Hepatocyte (in vitro differentiated cells): Measurements from ENCODE around the gene BNIP5. TPM values are rescaled to one million over a fixed set of nuclear protein-coding genes. Genes with fewer than 3 reads are reported as not detected.

Experiments
- DNase-seq: peaks from one replicate; pipeline ENCODE4 v3.0.0-alpha.2; 2016; ENCODE audit warnings: low spot score
- H2AFZ ChIP-seq: fragments of 200-600 bp; sonication (generic); 2 replicates; pipeline ENCODE4 v1.6.0; 2016; ENCODE audit warnings: antibody characterized with exemption, mild to moderate bottlenecking
- H3K27ac ChIP-seq: fragments of 200-600 bp; sonication (generic); 2 replicates; pipeline ENCODE4 v1.5.1; 2016; ENCODE audit warnings: mild to moderate bottlenecking
- H3K27me3 ChIP-seq: fragments of 200-600 bp; sonication (generic); 2 replicates; pipeline ENCODE4 v1.6.1; 2016
- H3K36me3 ChIP-seq: fragments of 200-600 bp; sonication (generic); replicated peaks from 2 replicates; pipeline ENCODE4 v1.5.1; 2016; ENCODE audit warnings: low read depth; ENCODE audit not compliant: insufficient read depth
- H3K4me1 ChIP-seq: fragments of 200-600 bp; sonication (generic); 2 replicates; pipeline ENCODE4 v1.5.1; 2016; ENCODE audit warnings: mild to moderate bottlenecking, moderate library complexity; ENCODE audit not compliant: insufficient read depth
- H3K4me2 ChIP-seq: fragments of 200-600 bp; sonication (generic); 2 replicates; pipeline ENCODE4 v1.6.0; 2016
- H3K4me3 ChIP-seq: fragments of 200-600 bp; sonication (generic); 2 replicates; pipeline ENCODE4 v1.5.1; 2016; ENCODE audit warnings: mild to moderate bottlenecking
- H3K79me2 ChIP-seq: fragments of 200-600 bp; sonication (generic); 2 replicates; pipeline ENCODE4 v1.6.0; 2017; ENCODE audit warnings: mild to moderate bottlenecking
- H3K9me2 ChIP-seq: fragments of 200-600 bp; sonication (generic); replicated peaks from 2 replicates; pipeline ENCODE4 v1.6.0; 2017; ENCODE audit warnings: mild to moderate bottlenecking; ENCODE audit not compliant: insufficient read depth
- H3K9me3 ChIP-seq: fragments of 200-600 bp; sonication (generic); 2 replicates; pipeline ENCODE4 v1.5.1; 2016; ENCODE audit warnings: low read depth, mild to moderate bottlenecking
- H4K20me1 ChIP-seq: fragments of 200-600 bp; sonication (generic); 2 replicates; pipeline ENCODE4 v1.6.0; 2016; ENCODE audit warnings: mild to moderate bottlenecking; ENCODE audit not compliant: insufficient read depth, poor library complexity, severe bottlenecking
- EZH2 ChIP-seq: fragments of 200-600 bp; sonication (generic); IDR thresholded peaks from 2 replicates; pipeline ENCODE4 v1.6.1; 2016; ENCODE audit warnings: antibody characterized with exemption, mild to moderate bottlenecking, borderline replicate concordance
- EZH2phosphoT487 ChIP-seq: fragments of 200-600 bp; sonication (generic); IDR thresholded peaks from one replicate; pipeline ENCODE4 v1.6.1; 2018; ENCODE audit warnings: antibody characterized with exemption, mild to moderate bottlenecking, low read depth, moderate library complexity; ENCODE audit not compliant: unreplicated experiment, severe bottlenecking
- WGBS: methylation state at CpG from one replicate; pipeline ENCODE4 v1.1.6; 2016; ENCODE audit warnings: low lambda C conversion rate; ENCODE audit errors: missing lambda C conversion rate; 5-methylcytosine and 5-hydroxymethylcytosine counted together
- polyA plus RNA-seq: library from polyadenylated mRNA; unstranded; fragments of >200 nt; fragmentation: Nextera tagmentation; extraction: Ambion mirVana; gene quantifications from 2 replicates; pipeline ENCODE4 v1.2.1, GENCODE V29; 2016
- total RNA-seq: library from RNA; depleted of rRNA; stranded (reverse); fragments of >200 nt; gene quantifications from 2 replicates; pipeline ENCODE4 v1.2.3, GENCODE V29; 2014
- TF ChIP-seq, protein P1 (sequence below): fragments of 200-600 bp; sonication (generic); IDR thresholded peaks from 2 replicates; pipeline ENCODE4 v1.5.1; 2016; ENCODE audit warnings: antibody characterized with exemption, mild to moderate bottlenecking; ENCODE audit not compliant: poor library complexity

The BNIP5 gene
- total and polyA plus RNA-seq, 2 experiments from 2014 or later, result 28.1 to 29.1 TPM

DNA sequence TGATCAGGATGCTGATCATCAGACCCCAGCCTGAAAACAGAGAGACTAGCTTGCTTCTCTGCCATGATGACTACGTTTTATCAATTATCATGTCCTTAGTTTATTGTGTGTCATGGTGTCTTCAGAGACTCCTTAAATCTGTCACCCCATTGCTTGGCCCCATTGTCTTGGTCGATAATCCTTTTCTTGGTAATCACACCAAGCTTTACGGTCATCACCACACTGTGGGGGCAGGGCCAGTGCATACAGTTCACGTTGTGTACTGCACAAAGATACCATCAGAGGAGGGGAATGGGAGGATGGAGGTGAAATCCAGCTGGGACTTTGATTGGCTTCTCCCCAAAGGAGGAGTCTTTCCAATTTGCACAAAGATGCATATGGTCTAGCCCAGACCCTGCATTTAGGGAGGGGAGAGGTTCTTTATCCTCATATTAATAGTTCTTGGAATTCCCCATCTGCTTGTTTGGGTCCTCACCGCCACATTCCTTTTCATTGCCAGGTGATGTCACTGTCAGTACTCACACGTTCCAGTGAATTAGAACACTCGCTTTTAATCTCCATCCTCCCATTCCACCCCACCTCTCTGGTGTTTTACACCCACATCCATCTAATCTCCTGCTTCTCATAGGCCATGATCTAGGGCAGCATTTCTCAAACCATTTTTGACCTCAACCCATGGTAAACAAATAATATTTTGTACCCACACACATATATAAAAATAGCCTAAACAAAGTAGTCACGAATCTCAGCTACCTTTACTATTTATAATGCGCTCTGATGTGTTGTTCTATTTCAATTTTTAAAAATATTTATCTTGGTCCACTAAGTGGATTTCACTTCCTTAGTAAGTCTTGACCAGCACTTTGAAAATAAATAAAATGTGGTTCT is 45.1 kb upstream of the BNIP5 start:
- Histone ChIP-seq H3K36me3 (no peaks in the 10 kb centered on the region), H3K4me1 (no peaks in the 10 kb centered on the region), H4K20me1 (no peaks in the 10 kb centered on the region), H3K79me2 (no peaks in the 10 kb centered on the region), H3K4me3 (no peak overlapping the region), H3K27me3 (no peaks in the 10 kb centered on the region), H3K9me2 (no peaks in the 10 kb centered on the region), H2AFZ (no peak overlapping the region), H3K4me2 (no peak overlapping the region), H3K27ac (no peak overlapping the region), H3K9me3 (no peaks in the 10 kb centered on the region)
- no peak for TF ChIP-seq EZH2
- TF ChIP-seq EZH2phosphoT487, result no peak
- TF ChIP-seq, protein P1, sequence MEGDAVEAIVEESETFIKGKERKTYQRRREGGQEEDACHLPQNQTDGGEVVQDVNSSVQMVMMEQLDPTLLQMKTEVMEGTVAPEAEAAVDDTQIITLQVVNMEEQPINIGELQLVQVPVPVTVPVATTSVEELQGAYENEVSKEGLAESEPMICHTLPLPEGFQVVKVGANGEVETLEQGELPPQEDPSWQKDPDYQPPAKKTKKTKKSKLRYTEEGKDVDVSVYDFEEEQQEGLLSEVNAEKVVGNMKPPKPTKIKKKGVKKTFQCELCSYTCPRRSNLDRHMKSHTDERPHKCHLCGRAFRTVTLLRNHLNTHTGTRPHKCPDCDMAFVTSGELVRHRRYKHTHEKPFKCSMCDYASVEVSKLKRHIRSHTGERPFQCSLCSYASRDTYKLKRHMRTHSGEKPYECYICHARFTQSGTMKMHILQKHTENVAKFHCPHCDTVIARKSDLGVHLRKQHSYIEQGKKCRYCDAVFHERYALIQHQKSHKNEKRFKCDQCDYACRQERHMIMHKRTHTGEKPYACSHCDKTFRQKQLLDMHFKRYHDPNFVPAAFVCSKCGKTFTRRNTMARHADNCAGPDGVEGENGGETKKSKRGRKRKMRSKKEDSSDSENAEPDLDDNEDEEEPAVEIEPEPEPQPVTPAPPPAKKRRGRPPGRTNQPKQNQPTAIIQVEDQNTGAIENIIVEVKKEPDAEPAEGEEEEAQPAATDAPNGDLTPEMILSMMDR, result no peak
- no peak for DNase-seq
- WGBS, result 74% methylated on average over 9 of the region's 9 CpGs

DNA sequence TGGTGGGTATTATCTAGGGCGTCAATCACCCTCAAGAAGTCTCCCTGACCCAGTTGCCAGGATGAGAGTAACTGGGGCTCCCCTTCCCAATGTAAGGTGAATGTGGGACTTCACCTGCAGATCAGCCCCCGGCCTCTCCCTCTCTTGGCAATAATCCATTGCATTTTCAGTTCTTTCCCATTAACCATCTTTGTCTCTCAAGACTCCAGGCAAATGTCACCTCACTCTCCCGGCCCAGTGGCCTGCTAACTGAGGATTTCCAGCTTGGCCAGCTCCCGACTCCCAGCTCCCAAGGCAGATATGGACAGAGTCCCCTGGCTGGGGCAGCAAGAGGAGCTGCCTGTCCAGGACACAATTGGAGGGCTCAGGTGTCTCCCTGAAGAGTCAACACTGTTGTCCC is 43.5 kb upstream of the BNIP5 start:
- no peak for TF ChIP-seq EZH2phosphoT487
- H3K27ac ChIP-seq, result no peak overlapping the region
- H3K4me3 ChIP-seq, result no peak overlapping the region
- H3K9me2 ChIP-seq, result no peaks in the 10 kb centered on the region
- H3K9me3 ChIP-seq, result no peaks in the 10 kb centered on the region
- no peaks in the 10 kb centered on the region for H3K79me2 ChIP-seq
- no peak for DNase-seq
- H3K36me3 ChIP-seq, result no peaks in the 10 kb centered on the region
- no peaks in the 10 kb centered on the region for H3K4me1 ChIP-seq
- H4K20me1 ChIP-seq, result no peaks in the 10 kb centered on the region
- no peaks in the 10 kb centered on the region for H3K27me3 ChIP-seq
- no peak overlapping the region for H3K4me2 ChIP-seq
- 86% methylated on average over 4 of the region's 4 CpGs for WGBS
- H2AFZ ChIP-seq, result no peak overlapping the region

DNA sequence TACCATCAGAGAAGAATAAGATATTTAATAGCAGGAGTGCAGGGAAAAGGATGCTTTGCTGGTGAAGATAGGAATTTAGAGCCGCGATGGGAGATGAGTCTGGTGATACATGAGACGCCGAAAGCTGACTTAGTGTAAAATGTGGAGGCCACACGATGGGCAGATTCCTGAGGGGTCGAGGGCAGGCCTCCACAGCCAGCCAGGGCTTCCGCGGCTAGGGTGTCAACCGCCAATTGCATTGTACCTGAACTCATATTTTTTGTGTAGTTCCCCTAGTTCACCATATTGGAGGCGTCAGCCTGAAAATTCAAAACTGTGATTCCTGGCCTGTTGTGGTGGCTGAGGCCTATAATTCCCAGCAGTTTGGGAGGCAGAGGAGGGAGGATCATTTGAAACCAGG is 42.2 kb upstream of the BNIP5 start:
- Histone ChIP-seq H3K4me2 (no peak overlapping the region), H3K4me1 (no peaks in the 10 kb centered on the region), H3K27ac (no peak overlapping the region), H3K9me2 (no peaks in the 10 kb centered on the region), H2AFZ (no peak overlapping the region), H3K79me2 (no peaks in the 10 kb centered on the region), H4K20me1 (no peaks in the 10 kb centered on the region), H3K9me3 (no peaks in the 10 kb centered on the region), H3K27me3 (no peaks in the 10 kb centered on the region), H3K4me3 (no peak overlapping the region), H3K36me3 (no peaks in the 10 kb centered on the region)
- WGBS, result 88% methylated on average over 10 of the region's 10 CpGs
- DNase-seq, result no peak
- TF ChIP-seq EZH2phosphoT487 (no peak), EZH2 (no peak)
- TF ChIP-seq, protein P1, result no peak

DNA sequence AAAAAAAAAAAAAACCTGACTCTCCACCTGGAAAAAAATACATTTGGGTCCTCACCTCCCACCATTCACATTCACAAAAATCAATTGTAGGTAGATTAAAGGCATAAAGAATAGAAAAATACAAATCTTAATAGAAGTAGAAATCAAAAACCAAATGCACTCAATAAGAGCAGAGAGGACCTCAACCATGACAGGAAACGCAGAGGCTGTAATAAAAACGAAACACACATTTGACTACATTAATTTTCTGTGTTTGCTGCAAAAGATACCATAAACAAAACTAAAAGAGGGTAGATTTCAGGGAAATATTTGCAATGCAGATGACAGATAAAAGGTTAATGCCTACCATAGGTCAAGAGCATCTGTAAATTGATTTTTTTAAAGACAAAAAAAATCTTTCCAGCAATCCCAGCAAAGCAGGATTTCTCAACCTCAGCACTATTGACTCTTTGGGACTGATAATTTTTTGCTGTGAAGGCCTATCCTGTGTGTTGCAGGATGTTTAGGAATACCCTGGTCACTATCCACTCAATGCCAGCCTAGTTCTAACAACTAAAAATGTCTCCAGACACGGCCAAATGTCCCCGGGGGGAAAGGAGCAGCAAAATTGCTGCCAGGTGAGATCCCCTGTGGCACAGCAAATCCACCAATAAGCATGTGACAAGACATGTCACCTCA is 41.7 kb upstream of the BNIP5 start:
- H2AFZ ChIP-seq, result no peak overlapping the region
- H3K4me3 ChIP-seq, result no peak overlapping the region
- no peak overlapping the region for H3K4me2 ChIP-seq
- no peaks in the 10 kb centered on the region for H3K27me3 ChIP-seq
- WGBS, result 83% methylated on average over 4 of the region's 4 CpGs
- TF ChIP-seq, protein P1, result no peak
- no peaks in the 10 kb centered on the region for H3K9me3 ChIP-seq
- no peak overlapping the region for H3K27ac ChIP-seq
- no peaks in the 10 kb centered on the region for H3K9me2 ChIP-seq
- H3K4me1 ChIP-seq, result no peaks in the 10 kb centered on the region
- DNase-seq, result no peak
- H3K79me2 ChIP-seq, result no peaks in the 10 kb centered on the region
- H4K20me1 ChIP-seq, result no peaks in the 10 kb centered on the region
- H3K36me3 ChIP-seq, result no peaks in the 10 kb centered on the region
